Skin epidermis (tissue), 12 donors: ENCODE results near the gene PLPP4.

Experiments
- H3K27ac ChIP-seq, 21 experiments: fragments of 200-600 bp; sonication (generic) in 11 of 21; one replicate each; pipeline ENCODE4 v1.5.0; 2020; ENCODE audit warnings: mild to moderate bottlenecking in 3 of 21, inconsistent platforms in 2 of 21, moderate library complexity in 2 of 21
- H3K4me3 ChIP-seq, 7 experiments: fragments of 200-600 bp; sonication (generic) in 2 of 7; one replicate each; pipeline ENCODE4 v1.5.0; 2020; ENCODE audit warnings: inconsistent platforms in 2 of 7, mild to moderate bottlenecking in 2 of 7, moderate library complexity in 1 of 7

Gene PLPP4

GRCh38 chr10:120455004-120455403 is 2.0 kb upstream of the PLPP4 start:
- no peak overlapping the region for H3K4me3 ChIP-seq
- H3K27ac ChIP-seq = no peak overlapping the region

- Histone ChIP-seq H3K27ac (no peak overlapping the region), H3K4me3 (no peak overlapping the region)
Measured at GRCh38 chr10:120455606-120456005, 1.4 kb upstream of the PLPP4 start.

- Histone ChIP-seq H3K4me3 (peak overlapping the region in 6 of 7 experiments; percentile 21 to 52 (median 41)), H3K27ac (peak overlapping the region in 2 of 21 experiments; percentile 62 to 67)
Measured at GRCh38 chr10:120456143-120456625, 843 bp upstream of the PLPP4 start.

- H3K27ac ChIP-seq = peak overlapping the region in 6 of 21 experiments; percentile 3 to 73 (median 58)
- peak overlapping the region; percentile 12 to 52 (median 39) for H3K4me3 ChIP-seq
Measured at GRCh38 chr10:120457431-120458172, 575 bp downstream of the PLPP4 start.

GRCh38 chr10:120458432-120458831 is 1.4 kb downstream of the PLPP4 start:
- peak overlapping the region in 1 of 7 experiments; percentile 46 for H3K4me3 ChIP-seq
- no peak overlapping the region for H3K27ac ChIP-seq

- Histone ChIP-seq H3K4me3 (no peak overlapping the region), H3K27ac (no peak overlapping the region)
Measured at GRCh38 chr10:120459185-120459584, 2.2 kb downstream of the PLPP4 start.

- no peak overlapping the region for H3K27ac ChIP-seq
- H3K4me3 ChIP-seq = no peak overlapping the region
Measured at GRCh38 chr10:120460186-120460585, 3.2 kb downstream of the PLPP4 start.

- no peak overlapping the region for H3K4me3 ChIP-seq
- no peak overlapping the region for H3K27ac ChIP-seq
Measured at GRCh38 chr10:120460776-120461175, 3.7 kb downstream of the PLPP4 start.

- H3K27ac ChIP-seq = no peak overlapping the region
- no peak overlapping the region for H3K4me3 ChIP-seq
Measured at GRCh38 chr10:120462018-120462682, 5.1 kb downstream of the PLPP4 start.

- H3K27ac ChIP-seq = no peak overlapping the region
- no peak overlapping the region for H3K4me3 ChIP-seq
Measured at GRCh38 chr10:120465138-120465537, 8.1 kb downstream of the PLPP4 start.

- Histone ChIP-seq H3K27ac (no peak overlapping the region), H3K4me3 (no peak overlapping the region)
Measured at GRCh38 chr10:120466006-120466405, 9.0 kb downstream of the PLPP4 start.

- no peak overlapping the region for H3K4me3 ChIP-seq
- no peak overlapping the region for H3K27ac ChIP-seq
Measured at GRCh38 chr10:120473593-120473992, 16.6 kb downstream of the PLPP4 start.

GRCh38 chr10:120474956-120475355 is 17.9 kb downstream of the PLPP4 start:
- Histone ChIP-seq H3K27ac (no peak overlapping the region), H3K4me3 (no peak overlapping the region)

GRCh38 chr10:120475844-120476791 is 19.1 kb downstream of the PLPP4 start:
- H3K27ac ChIP-seq = peak overlapping the region in 10 of 21 experiments; percentile 26 to 80 (median 54)
- no peak overlapping the region for H3K4me3 ChIP-seq

GRCh38 chr10:120477021-120477742 is 20.2 kb downstream of the PLPP4 start:
- Histone ChIP-seq H3K4me3 (no peak overlapping the region), H3K27ac (peak overlapping the region in 11 of 21 experiments; percentile 30 to 80 (median 54))

- H3K4me3 ChIP-seq = no peak overlapping the region
- peak overlapping the region in 12 of 21 experiments; percentile 29 to 79 (median 48) for H3K27ac ChIP-seq
Measured at GRCh38 chr10:120477743-120478141, 20.7 kb downstream of the PLPP4 start.

GRCh38 chr10:120478386-120478785 is 21.4 kb downstream of the PLPP4 start:
- peak overlapping the region in 8 of 21 experiments; percentile 29 to 79 (median 48) for H3K27ac ChIP-seq
- no peak overlapping the region for H3K4me3 ChIP-seq

GRCh38 chr10:120479506-120479905 is 22.5 kb downstream of the PLPP4 start:
- Histone ChIP-seq H3K27ac (no peak overlapping the region), H3K4me3 (no peak overlapping the region)

- no peak overlapping the region for H3K27ac ChIP-seq
- H3K4me3 ChIP-seq = no peak overlapping the region
Measured at GRCh38 chr10:120480065-120480600, 23.1 kb downstream of the PLPP4 start.
